ENCODE results near the gene BEST3.

DNA sequence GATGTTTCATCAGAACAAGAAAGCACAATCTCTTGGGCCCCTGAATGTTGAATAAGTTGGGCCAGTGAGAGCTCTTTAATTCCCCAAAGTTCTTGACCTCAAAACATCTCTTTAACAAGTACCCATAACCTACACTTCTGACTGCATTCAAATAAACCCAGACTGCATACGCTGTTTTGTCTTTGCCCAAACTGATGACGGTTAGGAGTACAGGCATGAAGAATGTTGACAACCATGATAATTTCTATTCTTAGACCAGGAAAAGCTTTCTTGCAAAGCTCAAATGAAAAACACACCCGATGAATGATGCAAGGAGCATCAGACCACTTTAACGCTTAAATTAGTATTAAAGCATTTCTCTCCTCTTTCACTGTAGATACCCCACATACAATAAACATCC is 27.8 kb upstream of the BEST3 start:
- TF ChIP-seq CTCF (IDR thresholded peaks at IDR 0.05; ENCODE audit: low read length) (no peak), EZH2 (optimal IDR thresholded peaks at IDR 0.05; ENCODE audit: low read depth, low read length) (no peak)

Measured in MM.1S (cell line).